Measurements from ENCODE around the gene METTL24.
"Not testable (repeated sequence)": the region's sequence is repeated elsewhere in the genome, so short reads cannot be mapped to it uniquely, and the experiment has no call there.

Gene METTL24

DNA sequence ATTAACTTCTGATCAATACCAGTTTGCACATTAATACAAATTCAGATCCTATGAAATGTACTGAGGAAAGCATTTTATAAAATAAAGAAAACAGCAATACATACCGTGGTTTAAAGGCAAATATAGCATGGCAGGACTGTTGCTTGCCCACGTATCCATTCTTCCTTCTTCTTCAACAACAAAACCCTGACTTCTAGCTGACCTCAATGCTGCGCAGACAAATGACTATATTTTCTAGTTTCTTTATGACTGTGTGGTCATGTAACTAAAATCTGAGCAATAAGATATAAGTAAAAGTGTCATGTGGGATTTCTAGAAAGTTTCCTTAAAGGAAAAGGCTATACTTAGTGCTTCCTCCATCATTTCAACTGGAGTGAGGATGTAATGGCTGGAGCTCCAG is 92.9 kb downstream of the METTL24 start:
- no peak for DNase-seq (ENCODE audit: low spot score)

DNA sequence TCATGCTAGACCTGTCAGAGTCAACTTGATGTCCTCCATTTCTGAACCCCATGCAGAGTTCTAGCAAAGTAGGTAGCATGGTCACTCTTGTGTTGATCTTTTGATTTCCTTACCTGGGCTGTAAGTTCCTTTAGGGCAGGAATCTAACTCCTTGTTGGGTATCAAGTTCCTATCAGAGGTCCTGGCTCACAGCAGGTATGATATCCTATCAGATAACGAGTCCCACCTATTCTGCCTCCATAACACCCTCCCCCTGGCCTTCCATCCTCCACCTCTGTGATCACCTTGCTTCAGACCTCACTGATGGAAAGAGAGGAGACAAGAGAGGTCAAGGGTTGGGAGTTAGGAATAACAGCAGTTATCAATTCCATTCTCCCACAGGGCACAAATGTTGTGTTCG is 101.8 kb downstream of the METTL24 start:
- no peak for DNase-seq (ENCODE audit: low spot score)

DNA sequence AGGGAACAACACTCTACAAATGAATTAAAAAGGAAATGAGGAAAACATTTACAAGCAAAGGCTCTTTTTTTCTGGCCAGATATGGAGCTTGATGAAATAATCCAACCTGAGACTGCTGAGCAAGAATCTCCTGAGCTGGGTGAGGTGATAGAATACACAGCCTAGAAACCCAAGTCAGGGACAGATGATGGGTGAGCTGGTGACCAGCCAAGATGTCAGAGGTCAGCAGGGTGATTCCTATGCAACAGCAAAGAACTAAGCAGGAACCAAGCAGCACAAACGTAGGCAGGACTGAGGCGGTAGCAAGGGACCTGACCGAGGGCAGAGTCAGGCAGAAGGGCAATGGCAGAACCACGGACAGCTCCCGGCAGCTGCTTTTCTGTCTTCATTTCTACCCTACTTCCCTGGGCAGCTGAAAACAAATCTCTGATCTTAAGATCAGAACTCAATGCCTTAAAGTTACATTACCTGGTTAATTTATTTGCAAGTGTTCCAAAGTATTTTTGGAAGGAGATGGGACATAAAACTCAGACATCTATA is 102.9 kb downstream of the METTL24 start:
- no peak for DNase-seq (ENCODE audit: low spot score)

DNA sequence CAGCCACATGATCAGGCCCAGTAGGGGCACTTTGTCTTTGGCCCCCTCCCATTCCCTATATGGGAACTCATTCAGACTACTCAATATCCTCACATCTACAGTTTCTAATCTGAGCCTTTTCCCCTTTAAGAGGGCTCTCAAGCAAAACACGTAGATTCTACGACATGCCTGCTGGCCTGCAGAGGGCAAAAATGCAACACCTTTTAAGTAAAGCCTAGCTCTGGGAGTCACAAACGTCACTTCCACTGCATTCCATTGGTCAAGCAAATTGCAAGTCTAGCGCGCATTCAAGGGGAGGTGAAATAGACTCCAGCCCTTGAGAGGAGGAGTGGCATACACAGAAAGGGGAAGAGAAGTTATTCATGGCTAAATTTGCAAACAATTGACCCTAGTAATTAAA is 107.3 kb downstream of the METTL24 start:
- no peak for DNase-seq (ENCODE audit: low spot score)

DNA sequence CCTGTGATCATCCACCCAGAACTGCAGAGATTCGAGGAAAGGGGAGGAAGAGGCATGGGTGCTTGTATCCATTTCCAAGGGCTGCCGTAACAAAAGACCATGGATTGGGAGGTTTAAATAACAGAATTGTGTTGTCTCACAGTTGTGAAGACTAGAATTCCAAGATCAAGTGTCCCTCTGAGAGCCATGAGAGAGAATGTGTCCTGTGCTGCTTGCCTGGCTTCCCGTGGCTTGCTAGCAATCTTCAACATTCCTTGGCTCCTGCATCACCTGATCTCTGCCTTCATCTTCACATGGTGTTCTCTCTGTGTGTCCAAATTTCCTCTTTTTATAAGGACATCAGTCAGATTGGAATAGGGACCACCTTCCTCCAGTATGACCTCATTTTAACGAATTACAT is 108.1 kb downstream of the METTL24 start:
- no peak for DNase-seq (ENCODE audit: low spot score)

DNA sequence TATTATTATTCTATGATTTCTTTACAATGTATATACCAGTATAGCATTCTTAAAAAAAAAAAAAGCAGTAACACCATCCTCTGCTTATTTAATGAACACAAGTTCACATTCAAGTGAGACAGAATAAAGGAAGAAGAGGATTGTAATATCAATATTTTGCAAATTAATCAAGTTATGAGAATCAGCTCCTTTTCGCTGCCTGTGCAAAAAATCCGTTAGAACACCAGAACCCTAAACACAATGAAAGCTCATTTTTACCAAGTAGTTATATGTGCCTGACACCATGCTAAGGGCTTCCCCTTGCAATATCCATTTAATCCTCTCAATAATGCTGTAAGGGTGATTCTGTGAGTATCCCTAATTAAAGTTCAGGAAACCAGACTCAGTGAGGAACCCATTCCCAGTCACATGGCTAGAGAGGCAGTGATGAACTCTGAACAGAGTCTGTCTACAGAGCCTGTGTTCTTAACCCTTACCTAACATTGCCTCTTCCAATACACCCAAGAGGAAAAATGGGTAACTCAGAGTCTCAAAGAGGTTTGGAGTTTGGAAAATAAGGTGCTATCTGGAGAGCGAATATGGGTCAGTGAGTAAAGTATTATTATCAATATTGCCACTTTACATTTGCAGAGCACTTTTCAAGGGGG is 111.1 kb downstream of the METTL24 start:
- no peak for DNase-seq (ENCODE audit: low spot score)

DNA sequence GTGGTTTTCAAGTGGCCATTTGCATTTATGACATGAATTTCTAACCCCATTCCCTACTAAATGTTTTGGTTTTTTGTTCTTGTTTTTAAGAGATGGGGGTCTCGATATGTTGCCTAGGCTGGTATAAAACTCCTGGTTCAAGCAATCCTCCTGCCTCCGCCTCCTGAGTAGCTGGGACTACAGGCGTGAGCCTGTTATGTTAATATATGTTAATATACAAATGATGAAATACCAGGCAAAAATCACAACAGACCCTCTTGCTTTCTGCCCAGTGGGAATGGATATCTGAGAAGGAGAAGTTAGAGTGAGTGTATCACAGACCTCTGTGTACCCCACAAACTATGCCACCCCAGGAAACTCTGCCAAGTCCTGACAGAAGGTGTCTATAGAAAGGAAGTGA is 111.8 kb downstream of the METTL24 start:
- DNase-seq (ENCODE audit: low spot score): no peak

DNA sequence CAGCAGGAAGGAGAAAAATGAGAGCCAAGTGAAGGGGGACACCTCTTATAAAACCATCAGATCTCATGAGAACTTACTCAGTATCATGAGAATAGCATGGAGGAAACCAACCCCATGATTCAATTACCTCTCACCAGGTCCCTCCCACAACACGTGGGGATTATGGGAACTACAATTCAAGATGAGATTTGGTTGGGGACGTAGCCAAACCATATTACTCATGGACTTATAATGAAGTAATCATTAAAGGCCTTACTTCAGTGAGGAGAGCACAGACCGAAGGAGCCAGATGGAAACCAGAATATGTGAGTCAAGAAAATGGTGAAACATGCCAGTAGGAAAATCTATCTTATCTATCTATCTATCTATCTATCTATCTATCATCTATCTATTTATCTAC is 113.5 kb downstream of the METTL24 start:
- DNase-seq (ENCODE audit: low spot score): not testable (repeated sequence)

DNA sequence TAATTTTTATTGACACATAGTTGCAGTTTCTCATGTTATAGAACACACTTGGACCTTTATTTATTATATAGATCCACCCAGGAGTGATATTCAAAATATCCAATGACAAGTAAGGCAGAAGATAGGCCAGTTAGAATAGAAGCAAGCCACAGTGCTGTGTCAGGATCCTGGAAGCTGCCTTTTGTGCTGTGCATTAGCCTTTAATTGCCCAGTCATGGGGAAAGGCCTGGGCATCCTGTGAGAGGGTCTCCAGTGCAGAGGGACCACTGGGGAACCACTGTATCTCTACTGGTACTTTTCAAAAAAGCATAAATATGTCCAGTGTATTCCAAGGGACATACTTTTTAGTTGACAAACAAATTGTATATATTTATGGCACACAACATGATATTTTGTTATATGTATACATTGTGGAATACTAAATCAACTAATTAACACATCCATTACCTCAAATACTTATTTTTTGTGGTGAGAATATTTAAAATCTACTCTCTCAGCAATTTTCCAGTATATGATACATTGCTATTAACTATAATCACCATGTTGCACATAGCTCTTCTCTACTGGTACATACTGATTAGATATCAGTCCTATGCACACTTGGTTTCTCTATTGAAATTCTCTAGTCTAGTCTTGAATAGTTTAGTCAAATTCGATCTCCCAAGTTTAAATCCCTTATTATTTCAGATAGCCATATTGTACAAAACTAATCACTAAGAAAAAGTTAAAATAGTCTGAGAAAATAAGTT is 118.4 kb downstream of the METTL24 start:
- no peak for DNase-seq (ENCODE audit: low spot score)

DNA sequence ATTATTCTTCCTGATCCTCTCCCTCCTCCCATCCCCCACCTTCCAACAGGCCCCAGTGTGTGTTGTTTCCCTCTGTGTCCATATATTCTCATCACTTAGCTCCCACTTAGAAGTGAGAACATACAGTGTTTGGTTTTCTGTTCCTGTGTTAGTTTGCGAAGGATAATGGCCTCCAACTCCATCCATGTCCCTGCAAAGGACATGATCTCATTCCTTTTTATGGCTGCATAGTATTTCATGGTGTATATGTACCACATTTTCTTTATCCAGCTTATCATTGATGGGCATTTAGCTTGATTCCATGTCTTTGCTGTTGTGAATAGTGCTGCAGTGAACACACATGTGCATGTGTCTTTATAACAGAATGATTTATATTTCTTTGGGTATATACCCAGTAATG is 122.1 kb downstream of the METTL24 start:
- not testable (repeated sequence) for DNase-seq (ENCODE audit: low spot score)

DNA sequence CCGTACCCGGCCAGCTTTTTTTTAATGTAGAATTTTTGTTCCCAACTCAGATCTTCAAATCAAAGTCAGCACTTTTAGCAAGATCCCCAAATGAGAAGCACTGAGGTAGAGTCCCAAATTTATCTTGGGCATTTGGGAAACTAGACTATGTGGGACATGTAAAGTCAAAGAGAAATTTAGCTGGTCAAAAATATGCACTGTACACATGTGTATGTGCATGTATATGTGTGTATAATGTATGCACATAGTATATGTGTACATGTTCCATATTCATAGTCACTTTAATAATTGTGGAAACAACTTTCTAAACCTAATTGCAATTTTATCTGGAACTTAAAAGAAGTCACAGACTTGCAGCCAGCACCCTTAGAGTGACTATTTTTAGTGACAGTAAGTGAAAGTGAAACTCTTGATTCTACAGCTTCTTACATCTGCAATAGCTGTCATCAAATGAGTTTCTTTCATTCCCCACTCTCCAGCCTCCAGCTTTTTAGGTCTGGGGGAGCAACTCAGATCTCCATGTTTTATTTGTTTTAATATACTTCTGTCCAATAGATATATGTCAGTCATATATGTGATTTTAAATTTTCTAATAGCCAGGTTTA is 124.3 kb downstream of the METTL24 start:
- peak; percentile 43 for DNase-seq (ENCODE audit: low spot score)

DNA sequence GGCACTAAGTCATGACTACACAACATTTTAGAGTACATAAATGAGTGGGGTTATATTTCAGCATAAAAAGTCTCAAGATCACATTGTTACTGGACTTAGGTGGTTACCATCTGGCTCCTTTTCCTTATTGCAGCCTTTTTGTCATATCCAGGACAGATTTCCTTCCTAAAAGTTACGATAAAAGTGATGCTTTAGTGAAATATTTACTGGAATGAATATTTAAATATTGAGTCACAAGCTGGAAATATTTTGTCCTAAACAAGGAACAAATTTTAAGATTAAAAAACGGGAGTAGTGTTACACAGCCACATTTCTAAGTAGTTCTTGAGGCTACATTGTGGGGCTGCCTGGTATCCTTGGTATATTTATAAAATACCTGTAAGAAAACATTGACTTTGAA is 125.7 kb downstream of the METTL24 start:
- no peak for DNase-seq (ENCODE audit: low spot score)

DNA sequence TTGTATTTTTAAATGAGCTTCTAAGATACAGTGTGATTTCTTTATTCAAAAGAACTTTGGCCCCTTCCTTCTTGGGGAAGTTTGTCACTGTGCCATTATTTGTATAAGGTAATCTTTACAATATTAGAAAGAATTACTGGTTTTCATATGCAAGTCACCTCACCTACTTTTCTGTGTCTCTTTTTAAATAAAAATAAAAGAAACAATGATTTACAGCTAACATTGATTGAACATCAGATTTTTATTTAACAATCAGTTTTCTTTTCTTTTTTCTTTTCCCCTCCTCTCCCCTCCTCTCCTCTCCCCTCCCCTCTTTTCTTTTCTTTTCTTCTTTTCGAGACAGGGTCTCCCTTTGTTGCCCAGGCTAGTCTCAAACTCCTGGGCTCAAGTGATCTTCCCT is 131.9 kb downstream of the METTL24 start:
- no peak for DNase-seq (ENCODE audit: low spot score)

DNA sequence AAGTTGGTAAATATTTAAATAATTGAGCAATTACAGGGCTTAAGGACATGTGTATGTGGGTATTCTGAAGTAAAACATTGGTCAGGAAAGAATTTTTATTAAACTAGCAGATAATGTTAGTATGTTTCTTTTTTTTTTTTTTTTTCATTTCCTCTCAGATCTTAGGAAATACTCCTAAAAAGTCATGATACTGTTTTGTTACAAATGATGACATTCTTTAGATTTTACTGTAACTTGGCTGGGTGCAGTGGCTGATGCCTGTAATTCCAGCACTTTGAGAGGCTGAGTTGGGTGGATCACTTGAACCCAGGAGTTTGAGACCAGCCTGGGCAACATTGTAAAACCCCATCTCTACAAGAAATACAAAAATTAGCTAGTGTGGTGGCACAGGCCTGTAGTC is 136.4 kb downstream of the METTL24 start:
- no peak for DNase-seq (ENCODE audit: low spot score)

DNA sequence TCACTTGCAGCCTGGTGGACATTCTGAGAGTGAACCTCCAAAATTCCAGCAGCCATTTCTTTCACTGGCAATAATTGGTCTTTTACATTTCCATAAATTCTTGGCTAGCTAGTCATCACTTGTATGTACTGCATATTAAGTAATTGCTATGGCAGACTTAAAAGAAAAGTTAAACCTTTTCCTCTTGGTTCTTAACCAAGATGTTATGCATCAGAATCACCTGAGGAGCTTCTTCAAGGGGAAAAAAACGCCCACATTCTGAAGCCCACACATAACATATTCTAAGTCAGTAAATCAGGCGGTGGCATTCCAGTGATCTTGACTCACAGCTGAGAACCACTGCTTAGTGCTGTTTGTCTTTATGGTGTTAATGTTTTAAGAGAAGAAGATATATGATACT is 140.9 kb downstream of the METTL24 start:
- no peak for DNase-seq (ENCODE audit: low spot score)

DNA sequence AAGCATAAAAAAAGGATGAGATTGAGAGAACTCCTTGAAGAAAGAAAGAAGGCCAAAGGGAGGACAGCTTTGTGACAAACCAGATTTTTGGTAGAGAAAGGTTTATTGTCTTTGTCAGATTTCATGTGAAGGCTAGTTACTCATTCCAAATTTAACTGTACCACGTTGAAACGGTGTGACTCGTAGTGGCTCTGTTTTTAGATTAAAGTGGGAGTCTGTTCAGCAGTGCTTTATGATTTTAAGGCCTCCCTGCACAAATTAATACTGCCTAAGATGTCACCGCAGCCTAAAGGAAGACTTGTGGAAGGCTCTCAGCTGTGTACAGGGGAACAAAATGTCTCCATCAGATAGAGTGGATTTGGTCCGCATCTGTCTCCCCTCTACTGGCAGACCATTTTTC is 142.0 kb downstream of the METTL24 start:
- no peak for DNase-seq (ENCODE audit: low spot score)

DNA sequence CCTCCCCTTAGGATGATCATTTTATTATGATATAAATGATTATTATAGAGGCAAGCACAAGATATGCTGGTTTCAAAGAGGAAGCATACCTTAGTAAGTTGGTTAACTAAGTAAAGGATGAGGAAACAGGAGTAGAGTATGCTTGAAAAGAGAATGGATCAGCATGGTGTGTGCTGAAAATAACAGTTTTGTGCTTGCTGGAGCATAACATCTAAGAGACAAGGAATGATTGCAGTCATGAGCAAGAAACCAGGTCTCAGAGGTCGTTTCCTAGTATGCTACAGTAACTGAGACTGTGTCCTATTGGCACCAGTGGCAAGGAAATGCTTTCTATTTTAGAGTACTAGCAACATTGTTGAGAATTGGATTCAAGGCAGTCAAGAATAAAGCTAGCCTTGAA is 143.8 kb downstream of the METTL24 start:
- no peak for DNase-seq (ENCODE audit: low spot score)

DNA sequence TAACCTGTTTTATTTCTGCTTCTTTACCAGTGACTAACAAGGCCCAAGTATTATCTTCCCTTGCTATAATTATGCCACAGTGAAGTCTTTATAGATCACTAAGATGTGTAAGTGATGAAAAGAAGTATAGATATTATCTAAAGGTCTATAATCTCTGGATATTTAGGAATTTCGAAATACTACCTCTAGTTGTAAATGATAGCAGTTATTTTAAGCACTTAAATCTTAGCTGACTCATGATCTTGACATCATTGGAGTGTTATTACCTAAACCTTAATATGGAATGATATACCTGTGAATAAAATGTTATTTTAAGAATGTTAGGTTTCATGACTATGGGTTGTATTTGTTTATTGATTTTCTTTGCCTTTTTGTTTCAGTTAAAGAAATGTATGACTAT is 146.4 kb downstream of the METTL24 start:
- no peak for DNase-seq (ENCODE audit: low spot score)

DNA sequence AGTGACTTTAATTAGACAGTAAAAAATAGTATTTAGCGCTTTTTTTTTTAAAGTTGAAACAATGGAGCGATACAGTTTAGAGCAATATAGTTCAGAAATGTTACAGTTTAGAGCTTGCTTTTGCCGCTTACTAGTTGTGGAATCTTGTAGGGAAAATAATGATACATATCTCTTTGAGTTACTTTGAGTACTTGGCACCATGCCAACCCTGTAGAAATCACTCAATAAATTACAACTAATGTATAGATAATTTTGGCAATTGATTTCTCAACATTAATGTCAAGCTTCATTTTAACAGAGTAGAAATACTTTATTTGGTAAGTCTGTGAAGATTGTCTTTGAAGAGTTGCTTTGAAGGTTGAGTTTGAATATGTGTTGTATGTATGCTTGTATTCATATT is 150.5 kb downstream of the METTL24 start:
- DNase-seq (ENCODE audit: low spot score): no peak

DNA sequence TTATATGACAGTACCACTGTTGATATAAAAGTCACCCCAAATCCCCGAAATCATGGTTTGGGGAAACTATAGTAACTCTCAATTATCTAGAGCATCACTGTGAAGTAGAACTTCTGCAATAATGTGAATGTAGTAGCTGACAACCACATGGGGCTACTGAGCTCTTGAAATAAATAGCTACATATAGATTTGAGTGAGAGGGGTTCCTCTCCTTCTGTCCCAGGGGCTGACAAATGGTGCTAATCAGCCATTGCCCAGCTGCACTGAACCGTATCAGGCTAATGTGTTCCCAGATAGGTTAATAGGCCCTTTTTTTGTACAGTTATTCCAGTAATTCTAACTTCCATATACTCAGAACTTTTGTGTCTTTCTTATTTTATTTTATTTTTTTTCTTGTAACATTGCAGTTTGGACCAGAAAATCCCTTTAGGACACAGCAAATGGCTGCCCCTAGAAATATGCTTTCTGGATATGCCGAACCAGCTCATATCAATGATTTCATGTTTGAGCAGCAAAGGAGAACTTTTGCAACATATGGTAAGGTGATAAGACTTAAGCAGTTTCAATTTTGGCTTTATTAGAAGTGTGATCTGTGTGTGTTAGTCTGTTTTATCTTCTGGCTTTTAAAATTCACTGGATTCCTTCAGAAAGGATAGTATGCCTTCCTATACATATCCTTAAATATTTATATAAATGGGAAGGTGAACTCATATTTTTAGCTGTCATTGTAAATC is 156.8 kb downstream of the METTL24 start:
- no peak for DNase-seq (ENCODE audit: low spot score)

DNA sequence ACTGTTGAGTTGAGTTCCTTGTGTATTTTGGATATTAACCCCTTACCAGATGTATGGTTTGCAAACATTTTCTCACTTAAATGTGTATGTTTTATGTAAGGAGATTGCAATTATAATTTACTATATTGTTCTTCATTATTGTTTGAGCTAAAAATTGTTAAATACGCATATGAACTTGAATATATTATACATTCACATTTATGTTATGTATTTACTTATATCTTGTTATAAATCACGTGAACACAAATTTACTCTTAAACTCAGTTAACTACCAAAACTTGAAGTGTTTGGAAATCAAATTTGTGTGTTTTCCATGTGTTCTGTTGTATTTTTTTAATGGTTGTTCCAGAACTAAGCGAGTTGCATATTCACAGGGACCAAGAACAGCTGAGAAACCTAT is 159.6 kb downstream of the METTL24 start:
- DNase-seq (ENCODE audit: low spot score): no peak

DNA sequence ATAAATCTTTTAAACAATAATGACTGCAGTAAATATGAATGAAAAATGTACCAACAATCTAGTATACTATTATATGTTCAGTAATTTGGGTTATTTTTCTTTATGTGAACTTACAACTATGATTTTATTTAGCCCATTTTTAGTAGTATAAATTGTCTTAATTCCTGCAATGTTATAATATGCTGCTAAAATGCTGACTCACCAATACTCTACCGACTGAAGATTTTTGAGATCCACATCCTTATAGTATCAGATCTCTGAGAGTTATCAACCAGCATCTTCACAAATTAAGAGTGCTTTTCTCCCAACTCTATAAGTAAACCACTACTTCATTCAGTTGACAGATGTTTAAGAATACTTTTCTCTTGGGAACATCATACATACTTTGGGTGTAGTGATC is 161.3 kb downstream of the METTL24 start:
- DNase-seq (ENCODE audit: low spot score): no peak

DNA sequence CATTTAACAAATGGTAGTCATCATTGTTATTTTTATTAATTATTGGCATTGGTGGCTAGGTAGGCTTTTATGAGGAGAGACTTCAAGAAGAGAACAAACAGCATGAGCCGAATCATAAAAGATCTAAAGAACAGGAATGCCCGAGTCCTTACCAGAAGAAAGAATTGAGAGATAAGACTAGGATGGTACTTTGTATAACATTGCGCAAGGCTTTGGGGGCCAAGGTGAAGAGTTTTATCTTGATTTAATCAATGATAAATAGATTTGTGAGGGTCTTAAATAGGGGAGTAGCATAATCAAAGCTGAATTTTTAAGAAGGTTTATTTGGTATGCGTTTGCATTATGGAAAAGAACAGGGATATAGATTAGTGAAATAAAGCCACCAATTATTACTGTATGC is 162.5 kb downstream of the METTL24 start:
- no peak for DNase-seq (ENCODE audit: low spot score)
